HepG2 (cell line): Measurements from ENCODE around the gene EML2. TPM values are rescaled to one million over a fixed set of nuclear protein-coding genes. Genes with fewer than 3 reads are reported as not detected.
A peak's percentile ranks its signal among the peaks of the same experiment; 100 is the strongest.

Experiments used
- ATF5 ChIP-seq: sonication (generic); formaldehyde crosslinking; IDR thresholded peaks from 2 replicates; pipeline ENCODE4 v1.4.0; 2020; ENCODE audit warnings: mild to moderate bottlenecking, low read depth, missing genetic modification reagents
- CHD4 ChIP-seq: fragments of 200-600 bp; sonication (generic); IDR thresholded peaks from 2 replicates; pipeline ENCODE4 v1.7.0; 2017; ENCODE audit warnings: mild to moderate bottlenecking, low read length, borderline replicate concordance
- DPF2 ChIP-seq: sonication (generic); formaldehyde crosslinking; IDR thresholded peaks from 2 replicates; pipeline ENCODE4 v1.4.0; 2020; ENCODE audit warnings: mild to moderate bottlenecking, low read depth, missing genetic modification reagents, borderline replicate concordance
- FOXP4 ChIP-seq: sonication (generic); formaldehyde crosslinking; IDR thresholded peaks from 2 replicates; pipeline ENCODE4 v1.4.0; 2020; ENCODE audit warnings: missing genetic modification reagents
- GABPB1 ChIP-seq: IDR thresholded peaks from 2 replicates; pipeline ENCODE4 v1.6.1; 2016; ENCODE audit warnings: mild to moderate bottlenecking, missing genetic modification reagents, moderate library complexity, missing compliant biosample characterization
- GMEB1 ChIP-seq: sonication (generic); formaldehyde crosslinking; IDR thresholded peaks from 2 replicates; pipeline ENCODE4 v1.5.1; 2020; ENCODE audit warnings: missing genetic modification reagents, mild to moderate bottlenecking, borderline replicate concordance
- GPN1 ChIP-seq: sonication (generic); formaldehyde crosslinking; IDR thresholded peaks from 2 replicates; pipeline ENCODE4 v1.5.1; 2020; ENCODE audit warnings: missing genetic modification reagents, borderline replicate concordance
- MNT ChIP-seq: fragments of 450-650 bp; IDR thresholded peaks from 2 replicates; pipeline ENCODE4 v1.6.1; 2016
- MXD3 ChIP-seq: IDR thresholded peaks from 2 replicates; pipeline ENCODE4 v1.6.1; 2016; ENCODE audit warnings: mild to moderate bottlenecking, missing biosample characterization, missing genetic modification reagents
- NCOA1 ChIP-seq: sonication (generic); formaldehyde crosslinking; IDR thresholded peaks from 2 replicates; pipeline ENCODE4 v1.9.0; 2021; ENCODE audit warnings: missing genetic modification reagents
- PHF8 ChIP-seq: sonication (generic); formaldehyde crosslinking; IDR thresholded peaks from 2 replicates; pipeline ENCODE4 v1.5.0; 2020; ENCODE audit warnings: missing genetic modification reagents
- SALL2 ChIP-seq: sonication (generic); formaldehyde crosslinking; IDR thresholded peaks from 2 replicates; pipeline ENCODE4 v1.8.1; 2023; ENCODE audit warnings: mild to moderate bottlenecking, missing genetic modification reagents, inconsistent platforms
- SMC3 ChIP-seq: IDR thresholded peaks from 2 replicates; pipeline ENCODE4 v1.6.1; 2011; ENCODE audit warnings: low read length, improper control_type of control experiment
- SRSF1 ChIP-seq: fragments of 200-400 bp; formaldehyde crosslinking; optimal IDR thresholded peaks from 2 replicates; pipeline ENCODE3; 2017; ENCODE audit warnings: mild to moderate bottlenecking, low read depth, low read length, moderate library complexity
- TBX3 ChIP-seq: fragments of 450-650 bp; IDR thresholded peaks from 2 replicates; pipeline ENCODE4 v1.6.1; 2017; ENCODE audit warnings: antibody characterized with exemption, mild to moderate bottlenecking, inconsistent platforms, borderline replicate concordance
- TEAD2 ChIP-seq: sonication (generic); formaldehyde crosslinking; IDR thresholded peaks from 2 replicates; pipeline ENCODE4 v1.9.0; 2021; ENCODE audit warnings: missing genetic modification reagents
- TGIF2 ChIP-seq: IDR thresholded peaks from 2 replicates; pipeline ENCODE4 v1.6.1; 2016; ENCODE audit warnings: control low read depth, missing compliant biosample characterization
- THYN1 ChIP-seq: sonication (generic); formaldehyde crosslinking; IDR thresholded peaks from 2 replicates; pipeline ENCODE4 v1.8.1; 2023; ENCODE audit warnings: low read depth, mild to moderate bottlenecking, moderate library complexity, missing genetic modification reagents, borderline replicate concordance
- TSC22D2 ChIP-seq: sonication (generic); formaldehyde crosslinking; IDR thresholded peaks from 2 replicates; pipeline ENCODE4 v1.5.1; 2020; ENCODE audit warnings: missing genetic modification reagents, mild to moderate bottlenecking, borderline replicate concordance
- ZIK1 ChIP-seq: sonication (generic); formaldehyde crosslinking; IDR thresholded peaks from 2 replicates; pipeline ENCODE4 v1.5.0; 2020; ENCODE audit warnings: mild to moderate bottlenecking, low read depth, missing genetic modification reagents, borderline replicate concordance
- ZNF326 ChIP-seq: sonication (generic); formaldehyde crosslinking; IDR thresholded peaks from 2 replicates; pipeline ENCODE4 v1.4.0; 2020; ENCODE audit warnings: missing genetic modification reagents, borderline replicate concordance
- ZNF766 ChIP-seq: sonication (generic); formaldehyde crosslinking; IDR thresholded peaks from 2 replicates; pipeline ENCODE4 v1.5.0; 2020; ENCODE audit warnings: missing genetic modification reagents, borderline replicate concordance
- ZNF781 ChIP-seq: sonication (generic); formaldehyde crosslinking; IDR thresholded peaks from 2 replicates; pipeline ENCODE4 v1.5.1; 2020; ENCODE audit warnings: borderline replicate concordance, mild to moderate bottlenecking, missing genetic modification reagents; ENCODE audit errors: not compliant biosample characterization
- ZNF879 ChIP-seq: sonication (generic); formaldehyde crosslinking; IDR thresholded peaks from 2 replicates; pipeline ENCODE4 v1.8.1; 2023; ENCODE audit warnings: missing genetic modification reagents
- polyA plus RNA-seq, 8 experiments: library from polyadenylated mRNA; depleted of rRNA in 3 of 8; stranded (reverse) in 7 of 8; unstranded in 1 of 8; fragments of >200 nt; fragmentation: Illumina TruSeq in 4 of 8; extraction: Trizol in 4 of 8; gene quantifications; 2 replicates each; pipeline versions ENCODE4 v1.2.1 to v1.2.3, GENCODE V29; 2011 to 2016; ENCODE audit warnings: low read depth in 4 of 8, missing spikeins in 1 of 8, mixed read lengths in 1 of 8; ENCODE audit not compliant: insufficient read depth in 1 of 8
- total RNA-seq, 5 experiments: library from RNA; depleted of rRNA; stranded (reverse); fragments of >200 nt; fragmentation: Illumina TruSeq; extraction: Trizol; gene quantifications; 2 replicates each; pipeline ENCODE4 v1.2.3, GENCODE V29; 2016; ENCODE audit warnings: low read depth in 1 of 5

Gene EML2
- total and polyA plus RNA-seq, 2 of the 13 experiments (the other 11 are each of a cell fraction or from before 2014, with no cell fraction given), result 7.3 to 12.9 TPM

- no peak; the same call in 1 of the 2 replicates for TF ChIP-seq MNT
- peak; percentile 78 for TF ChIP-seq ZNF781
- TF ChIP-seq SRSF1, result peak; percentile 54
- TF ChIP-seq MXD3 (CRISPR knock-in tag), result peak; percentile 87
- TF ChIP-seq ZNF766 (CRISPR knock-in tag), result no peak
- peak; percentile 70 for TF ChIP-seq GABPB1 (CRISPR knock-in tag)
- TF ChIP-seq ZIK1 (CRISPR knock-in tag), result 0 out of 2 replicates have a peak, but pooled peaks have one; percentile 38
- no peak; the same call in 1 of the 2 replicates for TF ChIP-seq ZNF879 (CRISPR knock-in tag)
- TF ChIP-seq TBX3, result no peak
- TF ChIP-seq SMC3, result peak; percentile 38; the same call in 1 of the 2 replicates
- TF ChIP-seq ATF5, result no peak
- TF ChIP-seq THYN1, result no peak
- TF ChIP-seq ZNF326 (CRISPR knock-in tag), result no peak
- peak; percentile 51; the same call in 1 of the 2 replicates for TF ChIP-seq PHF8
- no peak for TF ChIP-seq TEAD2 (CRISPR knock-in tag)
- TF ChIP-seq GPN1 (CRISPR knock-in tag), result no peak
- TF ChIP-seq NCOA1 (CRISPR knock-in tag), result no peak
- peak; percentile 52; the same call in 1 of the 2 replicates for TF ChIP-seq FOXP4 (CRISPR knock-in tag)
- 0 out of 2 replicates have a peak, but pooled peaks have one; percentile 64 for TF ChIP-seq TGIF2
- peak; percentile 47; the same call in 1 of the 2 replicates for TF ChIP-seq SALL2 (CRISPR knock-in tag)
- peak; percentile 96 for TF ChIP-seq TSC22D2 (CRISPR knock-in tag)
- TF ChIP-seq GMEB1 (CRISPR knock-in tag), result peak; percentile 59; the same call in 1 of the 2 replicates
- TF ChIP-seq DPF2 (CRISPR knock-in tag), result no peak
- TF ChIP-seq CHD4, result no peak
These were observed 48.1 kb downstream of the EML2 start (continued) for GRCh38 chr19:45591004-45591637.
